Astrocyte (in vitro differentiated cells and primary cell): ENCODE results near the gene SRPRA.

Experiments
- EZH2 ChIP-seq: IDR thresholded peaks from 2 replicates; pipeline ENCODE4 v1.6.1; 2012; ENCODE audit warnings: mild to moderate bottlenecking, low read length, inconsistent platforms; ENCODE audit not compliant: insufficient read depth
- TF ChIP-seq, protein P1 (sequence below): IDR thresholded peaks from 2 replicates; pipeline ENCODE4 v1.5.1; 2011; ENCODE audit warnings: low read depth, mild to moderate bottlenecking, inconsistent platforms, low read length, moderate library complexity; ENCODE audit not compliant: insufficient read depth

DNA sequence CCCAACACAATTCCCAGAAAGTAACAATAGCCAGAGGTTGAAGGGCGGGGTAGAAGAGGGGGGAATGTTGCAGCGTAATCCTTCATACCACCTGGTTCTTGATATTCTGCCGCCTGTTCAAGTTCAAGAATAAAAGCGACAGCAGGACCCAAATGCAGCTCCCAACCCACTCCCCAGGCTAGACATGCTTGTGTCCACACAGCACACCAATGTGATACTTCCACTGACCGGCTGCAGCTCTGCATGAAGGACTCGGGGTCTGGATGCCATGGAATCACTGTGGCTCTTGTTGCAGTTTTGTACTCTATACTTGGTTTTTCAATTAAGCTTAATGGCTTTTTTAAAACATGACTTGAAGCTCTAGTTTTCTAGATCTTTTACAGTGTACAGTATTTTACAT lies 6.5 kb downstream of the SRPRA start:
- TF ChIP-seq, protein P1, sequence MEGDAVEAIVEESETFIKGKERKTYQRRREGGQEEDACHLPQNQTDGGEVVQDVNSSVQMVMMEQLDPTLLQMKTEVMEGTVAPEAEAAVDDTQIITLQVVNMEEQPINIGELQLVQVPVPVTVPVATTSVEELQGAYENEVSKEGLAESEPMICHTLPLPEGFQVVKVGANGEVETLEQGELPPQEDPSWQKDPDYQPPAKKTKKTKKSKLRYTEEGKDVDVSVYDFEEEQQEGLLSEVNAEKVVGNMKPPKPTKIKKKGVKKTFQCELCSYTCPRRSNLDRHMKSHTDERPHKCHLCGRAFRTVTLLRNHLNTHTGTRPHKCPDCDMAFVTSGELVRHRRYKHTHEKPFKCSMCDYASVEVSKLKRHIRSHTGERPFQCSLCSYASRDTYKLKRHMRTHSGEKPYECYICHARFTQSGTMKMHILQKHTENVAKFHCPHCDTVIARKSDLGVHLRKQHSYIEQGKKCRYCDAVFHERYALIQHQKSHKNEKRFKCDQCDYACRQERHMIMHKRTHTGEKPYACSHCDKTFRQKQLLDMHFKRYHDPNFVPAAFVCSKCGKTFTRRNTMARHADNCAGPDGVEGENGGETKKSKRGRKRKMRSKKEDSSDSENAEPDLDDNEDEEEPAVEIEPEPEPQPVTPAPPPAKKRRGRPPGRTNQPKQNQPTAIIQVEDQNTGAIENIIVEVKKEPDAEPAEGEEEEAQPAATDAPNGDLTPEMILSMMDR, result no peak
- no peak for TF ChIP-seq EZH2
